HCT116 (cell line): Measurements from ENCODE around the gene CROCC.

Source experiments
- CTCF ChIP-seq, 3 experiments: fragments of 200-600 bp in 1 of 3; sonication (generic) in 1 of 3; IDR thresholded peaks in 2 of 3; conservative IDR thresholded peaks in 1 of 3; 2 replicates each; pipeline ENCODE4 v1.5.1; 2012 to 2017; ENCODE audit warnings: low read depth in 2 of 3, low read length in 2 of 3, antibody characterized with exemption in 1 of 3, borderline replicate concordance in 1 of 3, control low read depth in 1 of 3, mild to moderate bottlenecking in 1 of 3, mixed read lengths in 1 of 3, mixed run types in 1 of 3, moderate library complexity in 1 of 3; ENCODE audit not compliant: insufficient read depth in 1 of 3
- ELF1 ChIP-seq: IDR thresholded peaks from 2 replicates; pipeline ENCODE4 v1.6.1; 2012; ENCODE audit warnings: low read depth, borderline replicate concordance
- JUND ChIP-seq: IDR thresholded peaks from 2 replicates; pipeline ENCODE4 v1.6.1; 2012
- POLR2AphosphoS5 ChIP-seq: IDR thresholded peaks from 2 replicates; pipeline ENCODE4 v1.6.1; 2011; ENCODE audit warnings: mild to moderate bottlenecking, low read depth, low read length, moderate library complexity

GRCh38 chr1:16961297-16962133 is 39.8 kb downstream of the CROCC start:
- no peak for TF ChIP-seq CTCF (IDR thresholded peaks at IDR 0.05 in 2 of 3, conservative IDR thresholded peaks at IDR 0.05 in 1 of 3; ENCODE audit: borderline replicate concordance in 1 of 3, insufficient read depth in 1 of 3, low read depth in 2 of 3, low read length in 2 of 3)
- no peak for TF ChIP-seq ELF1
- no peak for TF ChIP-seq JUND
- TF ChIP-seq POLR2AphosphoS5, result no peak
